Spleen (tissue), 7 donors: Measurements from ENCODE around the gene MCEMP1.

Source experiments
- CTCF ChIP-seq, 11 experiments: fragments of 200-600 bp in 7 of 11; fragments of 450-650 bp in 4 of 11; sonication (generic) in 4 of 11; IDR thresholded peaks in 8 of 11; conservative IDR thresholded peaks in 3 of 11; 1 replicate in 7 of 11; 2 replicates in 4 of 11; pipeline versions ENCODE4 v1.4.0 to v1.8.0; 2016 to 2021; ENCODE audit warnings: antibody characterized with exemption in 11 of 11, inconsistent platforms in 4 of 11, mild to moderate bottlenecking in 1 of 11
- POLR2A ChIP-seq, 3 donors: fragments of 450-650 bp; IDR thresholded peaks; one replicate each; pipeline ENCODE4 v1.5.1; 2017; ENCODE audit warnings: antibody characterized with exemption in 3 of 3, mild to moderate bottlenecking in 1 of 3
- POLR2AphosphoS5 ChIP-seq, 3 donors: sonication (generic); formaldehyde crosslinking; IDR thresholded peaks; one replicate each; pipeline ENCODE4 v1.5.1; 2017; ENCODE audit warnings: antibody characterized with exemption in 3 of 3
- donor health status: DM: no; HTN: no; CAD: no; lungs with moderate emphysema.
- donor health status: DM: no; HTN: no; CAD: no.
- donor health status: DM: no; HTN: no; CAD: no.

- TF ChIP-seq POLR2A (IDR thresholded peaks at IDR 0.05) = no peak
- TF ChIP-seq CTCF (IDR thresholded peaks at IDR 0.05 in 8 of 11, conservative IDR thresholded peaks at IDR 0.05 in 3 of 11) = no peak
- TF ChIP-seq POLR2AphosphoS5 (IDR thresholded peaks at IDR 0.05) = no peak
These were observed 22.8 kb downstream of the MCEMP1 start for GRCh38 chr19:7699417-7700401.
